ENCODE measurements around the gene IVD.

The IVD gene

GRCh38 chr15:40415226-40415625 lies 9.6 kb downstream of the IVD start:
- DNase-seq (ENCODE audit: low spot score), result no peak

- no peak for DNase-seq (ENCODE audit: low spot score)
These were observed 10.5 kb downstream of the IVD start for GRCh38 chr15:40416056-40416455.

GRCh38 chr15:40418126-40418525 lies 12.5 kb downstream of the IVD start:
- DNase-seq (ENCODE audit: low spot score), result no peak

GRCh38 chr15:40420071-40420713 lies 14.6 kb downstream of the IVD start:
- no peak for DNase-seq (ENCODE audit: low spot score)

DNA sequence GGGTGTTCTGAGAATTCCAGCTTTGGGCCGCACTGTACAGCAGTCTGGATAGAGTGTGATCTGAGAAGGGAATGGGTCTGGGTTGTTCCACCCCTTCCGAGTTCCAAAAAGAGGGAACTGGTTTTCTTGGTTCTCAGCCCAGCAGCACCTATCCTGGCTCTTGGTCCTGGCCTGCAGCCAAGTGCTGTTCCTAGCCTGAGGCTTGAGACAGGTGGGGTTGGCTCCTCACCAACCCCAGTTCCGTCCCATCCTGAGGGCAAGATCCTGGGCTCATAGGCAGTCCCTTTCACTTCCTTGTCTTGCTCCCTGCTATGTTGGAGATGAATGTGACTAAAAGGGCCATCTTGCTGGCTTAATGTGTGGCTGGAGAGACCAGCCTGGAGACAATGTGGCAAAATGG lies 15.2 kb downstream of the IVD start:
- no peak for DNase-seq (ENCODE audit: low spot score)

DNA sequence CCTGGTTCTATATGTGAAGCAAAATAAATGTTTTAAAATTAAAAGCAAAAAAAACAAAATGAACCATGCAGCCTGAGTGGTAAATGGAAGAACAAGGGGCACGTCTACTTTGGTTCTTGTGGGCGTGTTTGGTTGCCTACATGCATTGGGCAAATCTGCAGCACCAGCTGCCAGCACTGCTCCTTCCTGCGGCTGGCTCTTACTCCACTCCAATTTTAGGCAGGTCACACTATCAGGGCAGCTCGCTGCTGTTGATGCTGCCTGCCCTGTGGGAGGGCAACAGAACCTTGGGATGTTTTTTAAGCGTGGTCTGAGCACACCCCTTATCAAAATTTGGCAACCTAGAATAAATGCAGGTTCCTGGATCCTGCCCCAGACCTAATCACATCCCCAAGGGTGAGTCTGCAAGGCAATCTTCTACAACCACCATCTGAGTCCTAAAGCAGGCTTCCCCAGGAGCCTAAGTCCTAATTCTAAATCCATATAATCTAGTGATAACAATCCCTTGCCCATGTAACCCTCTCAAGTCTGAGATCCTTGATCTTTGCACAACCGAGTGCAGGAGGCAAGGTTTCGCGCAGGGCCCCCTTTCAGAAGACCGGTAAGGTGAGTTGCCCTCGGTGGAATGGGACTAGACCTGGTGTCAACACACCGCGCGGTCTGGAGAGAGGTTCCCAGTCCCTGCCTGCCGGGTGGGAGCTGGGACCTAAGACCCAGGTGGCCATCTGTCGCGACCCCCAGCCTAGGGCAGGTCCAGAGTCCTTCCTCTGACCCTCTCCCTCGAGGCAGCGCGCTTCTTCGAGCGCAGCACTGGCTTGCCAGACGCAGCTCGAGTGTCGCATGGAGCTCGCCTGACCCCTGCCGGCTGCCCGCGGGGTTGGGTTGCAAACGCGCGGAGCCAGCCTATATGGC lies 15.9 kb downstream of the IVD start:
- DNase-seq (ENCODE audit: low spot score), result peak; percentile 74

- no peak for DNase-seq (ENCODE audit: low spot score)
These were observed 19.0 kb downstream of the IVD start for GRCh38 chr15:40424483-40425115.

DNA sequence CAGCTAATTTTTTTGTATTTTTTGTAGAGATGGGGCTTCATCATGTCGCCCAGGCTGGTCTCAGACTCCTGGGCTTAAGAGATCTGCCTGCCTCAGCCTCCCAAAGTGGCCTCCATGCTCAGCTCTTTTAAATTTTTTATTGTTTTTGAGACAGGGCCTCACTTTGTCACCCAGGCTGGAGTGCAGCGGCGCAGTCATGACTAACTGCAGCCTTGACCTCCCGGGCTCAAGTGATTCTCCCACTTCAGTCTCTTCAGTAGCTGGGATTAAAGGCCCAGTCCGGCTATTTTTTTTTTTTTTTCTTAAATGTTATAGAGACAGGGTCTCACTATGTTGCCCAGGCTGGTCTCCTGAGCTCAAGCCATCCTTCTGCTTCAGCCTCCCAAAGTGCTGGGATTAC lies 20.1 kb downstream of the IVD start:
- DNase-seq (ENCODE audit: low spot score), result no peak

GRCh38 chr15:40427188-40427587 lies 21.6 kb downstream of the IVD start:
- DNase-seq (ENCODE audit: low spot score), result no peak

GRCh38 chr15:40428185-40428584 lies 22.6 kb downstream of the IVD start:
- DNase-seq (ENCODE audit: low spot score), result no peak

- DNase-seq (ENCODE audit: low spot score), result no peak
These were observed 23.6 kb downstream of the IVD start for GRCh38 chr15:40429068-40429710.

GRCh38 chr15:40430271-40430805 lies 24.7 kb downstream of the IVD start:
- no peak for DNase-seq (ENCODE audit: low spot score)

DNA sequence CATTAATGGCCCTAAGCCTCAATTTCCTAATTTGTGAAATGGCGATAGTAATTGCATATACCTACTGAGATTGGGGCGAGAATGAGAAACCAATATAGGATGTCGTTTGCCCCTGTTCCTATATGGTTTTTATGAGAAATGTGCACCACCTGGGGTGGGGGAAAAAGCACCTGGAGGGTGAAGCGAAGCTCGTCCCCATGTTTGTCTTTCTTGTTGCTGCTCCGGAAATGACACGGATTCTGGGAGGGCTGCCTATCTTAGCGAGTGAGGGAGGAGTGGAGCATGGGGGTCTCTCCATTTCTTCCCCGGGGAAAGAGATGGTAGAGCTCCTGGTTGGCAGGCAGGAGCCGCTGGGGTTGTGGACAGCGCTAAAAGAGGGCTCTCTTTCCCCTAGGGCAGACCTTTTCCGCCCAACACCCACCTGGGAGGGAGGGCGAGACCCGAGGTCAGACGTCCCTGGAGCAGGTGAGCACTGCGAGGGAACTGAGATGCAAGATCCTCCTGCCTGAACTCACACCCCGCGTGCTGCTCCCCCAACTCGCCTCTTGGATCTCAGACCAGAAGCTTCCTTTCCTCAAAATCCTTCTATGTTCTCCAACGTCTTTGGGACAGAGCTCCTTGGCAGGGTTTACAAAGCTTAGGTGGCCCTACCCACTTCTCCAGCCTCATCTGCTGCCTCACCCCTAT lies 29.6 kb downstream of the IVD start:
- no peak for DNase-seq (ENCODE audit: low spot score)

GRCh38 chr15:40435710-40436089 lies 30.1 kb downstream of the IVD start:
- DNase-seq (ENCODE audit: low spot score), result no peak

DNA sequence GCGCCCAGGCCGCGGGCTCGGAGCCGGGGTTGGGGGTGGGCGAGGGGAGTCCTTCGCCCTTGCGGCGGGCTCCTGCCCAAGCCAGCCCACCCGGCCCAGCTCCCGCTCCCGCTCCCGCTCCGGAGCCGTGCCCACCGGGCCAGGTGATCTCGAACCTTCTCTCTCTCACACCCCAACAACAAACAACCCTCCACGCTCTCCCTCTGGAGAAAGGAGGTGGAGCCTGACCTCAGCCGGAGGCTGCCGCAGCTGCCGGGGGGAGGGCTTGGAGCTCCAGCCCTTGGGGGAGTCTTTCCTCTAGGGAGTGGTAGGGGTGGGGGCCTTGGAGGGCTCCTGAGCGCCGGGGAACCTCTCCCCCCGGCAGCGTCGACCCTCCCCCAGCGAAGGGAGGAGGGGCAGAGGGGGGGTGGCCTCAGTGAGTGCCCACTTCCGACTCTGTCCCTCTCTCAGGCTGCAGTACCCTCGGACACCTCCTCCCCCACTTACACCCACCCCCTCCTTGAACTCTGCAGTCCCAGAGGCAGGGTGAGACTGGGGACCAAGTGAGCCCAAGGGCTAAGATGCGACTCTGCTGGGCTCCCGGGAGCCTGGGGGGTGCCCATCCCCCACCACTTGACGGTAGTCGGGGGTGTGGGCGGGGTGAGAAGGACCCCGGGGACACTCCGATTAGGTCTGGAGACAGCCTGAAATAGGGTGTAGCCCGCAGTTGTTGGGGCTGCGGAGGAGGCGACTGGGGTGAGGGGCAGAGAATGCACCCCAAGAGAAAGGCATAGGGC lies 30.7 kb downstream of the IVD start:
- DNase-seq (ENCODE audit: low spot score), result peak; percentile 56

- DNase-seq (ENCODE audit: low spot score), result no peak
These were observed 31.5 kb downstream of the IVD start for GRCh38 chr15:40436892-40437751.

DNA sequence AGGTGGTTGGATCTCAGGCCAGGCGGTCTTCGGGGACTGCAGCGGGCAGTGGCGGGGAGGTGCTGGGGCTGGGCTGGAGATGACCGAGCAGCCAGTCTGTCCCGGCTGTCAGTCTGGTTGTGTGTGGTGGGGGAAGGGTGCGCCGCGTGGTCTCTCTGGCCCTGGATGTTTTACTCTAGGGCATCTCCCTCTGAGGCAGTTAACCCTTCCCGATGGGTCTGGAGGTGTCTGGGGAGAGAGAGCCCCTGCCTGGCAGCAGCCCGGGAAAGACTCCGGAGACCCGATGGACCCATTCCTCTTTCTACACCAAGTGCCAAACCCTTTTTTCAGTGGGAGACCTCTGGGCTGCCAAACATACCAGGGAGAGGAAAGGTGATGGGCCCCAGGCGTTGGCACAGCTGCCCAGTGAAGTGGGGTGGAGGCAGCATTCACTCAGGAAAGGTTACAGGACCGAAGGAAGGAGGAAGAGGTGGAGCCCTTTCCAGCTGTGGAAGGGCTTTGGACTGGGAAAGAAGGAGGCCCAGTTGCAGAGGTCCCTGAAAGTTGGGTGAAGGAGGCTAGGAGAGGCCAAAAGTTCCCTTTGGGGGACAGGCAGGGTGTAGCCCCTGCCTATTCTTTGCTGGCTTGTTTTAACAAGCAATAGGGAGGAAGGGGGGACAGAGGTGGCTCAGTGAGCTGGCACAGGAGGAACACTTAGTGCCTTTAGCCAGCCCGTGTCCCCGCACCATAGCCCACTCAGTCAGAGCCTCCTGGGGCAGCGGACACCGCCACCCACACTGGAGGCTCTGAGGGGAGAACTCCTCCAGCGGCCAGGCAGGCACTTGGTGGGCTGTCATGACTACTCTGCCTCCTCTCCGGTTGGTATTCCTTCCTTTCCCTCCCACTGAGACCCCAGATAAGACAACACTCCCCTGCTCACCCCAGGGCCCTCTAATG lies 32.4 kb downstream of the IVD start:
- no peak for DNase-seq (ENCODE audit: low spot score)

GRCh38 chr15:40438712-40439111 lies 33.1 kb downstream of the IVD start:
- no peak for DNase-seq (ENCODE audit: low spot score)

DNA sequence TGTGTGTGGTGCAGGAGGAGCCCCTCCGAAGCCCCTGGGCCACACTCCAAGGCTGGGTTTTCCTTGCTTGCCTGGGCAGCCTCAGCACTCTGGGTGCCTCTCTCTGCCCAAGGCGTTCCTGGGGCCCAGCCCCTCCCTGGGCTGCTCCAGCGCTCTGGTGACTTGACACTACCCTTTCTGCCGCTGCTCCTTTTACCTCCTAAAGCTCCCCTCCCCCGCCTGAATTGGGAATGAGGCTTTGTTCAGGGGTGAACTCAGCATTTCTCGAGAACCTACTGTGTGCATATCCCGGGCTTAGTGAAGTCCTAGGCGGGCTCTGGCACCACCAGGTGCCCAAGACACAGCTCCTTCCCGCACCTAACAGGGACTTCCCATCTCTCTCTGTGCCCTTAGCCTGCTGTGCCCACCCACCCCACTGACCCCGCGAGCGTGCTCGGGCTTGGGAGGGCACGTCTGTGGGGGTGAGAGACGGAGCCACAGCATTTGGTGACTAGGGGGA lies 33.9 kb downstream of the IVD start:
- no peak for DNase-seq (ENCODE audit: low spot score)

Measured in HuH-7 (cell line).